ENCODE data around the gene IRX6. TPM values are rescaled to one million over a fixed set of nuclear protein-coding genes. Genes with fewer than 3 reads are reported as not detected.

IRX6 gene
- total RNA-seq, 1 experiment from 2014 or later: not detected

GRCh38 chr16:55341681-55342080, 17.7 kb downstream of the IRX6 start:
- no peak overlapping the region for H3K27ac Mint-ChIP-seq (ENCODE audit: unreplicated experiment)
- intact Hi-C loops (cut with micrococcal nuclease; ENCODE audit: unreplicated experiment): no loop called here
- H3K27me3 Mint-ChIP-seq (ENCODE audit: insufficient read depth, unreplicated experiment): peaks cover 9% of the 10 kb centered on the region
- no peak for TF ChIP-seq CTCF (IDR thresholded peaks at IDR 0.05; ENCODE audit: insufficient read depth in 1 of 2, low read depth in 1 of 2, low read length in 1 of 2, severe bottlenecking in 1 of 2, unreplicated experiment in 1 of 2)
- H3K9me3 ChIP-seq: no peaks in the 10 kb centered on the region
- no peaks in the 10 kb centered on the region for H3K4me1 ChIP-seq
- CTCF ChIA-PET: no interaction called here
- no peak overlapping the region for H3K4me3 Mint-ChIP-seq (ENCODE audit: unreplicated experiment)
- no peak overlapping the region for H3K4me3 ChIP-seq (ENCODE audit: low read depth, low read length)
- DNase-seq: no peak
- POLR2A ChIA-PET: no interaction called here
- BruUV-seq (replicated peaks): no TSS peak
- H3K36me3 ChIP-seq (ENCODE audit: control insufficient read depth, insufficient read depth, low read length): no peaks in the 10 kb centered on the region
- H3K4me1 Mint-ChIP-seq (ENCODE audit: low read depth, unreplicated experiment): no peaks in the 10 kb centered on the region
- no peaks in the 10 kb centered on the region for H3K27me3 ChIP-seq (replicated peaks; ENCODE audit: control insufficient read depth, insufficient read depth, low read length)
- no peaks in the 10 kb centered on the region for H3K36me3 Mint-ChIP-seq (ENCODE audit: insufficient read depth, unreplicated experiment)
- H3K9me3 Mint-ChIP-seq (ENCODE audit: unreplicated experiment): no peaks in the 10 kb centered on the region

GRCh38 chr16:55346475-55346874, 22.5 kb downstream of the IRX6 start:
- intact Hi-C loops (cut with micrococcal nuclease; ENCODE audit: unreplicated experiment): no loop called here
- POLR2A ChIA-PET: no interaction called here
- H3K4me3 Mint-ChIP-seq (ENCODE audit: unreplicated experiment): no peak overlapping the region
- no peak for DNase-seq
- CTCF ChIA-PET: interaction anchor here (0.7 kb wide), 1 partner anchor 44 kb away, joined by 4 read pairs; no protein-coding TSS in a partner anchor
- Histone ChIP-seq H3K36me3 (ENCODE audit: control insufficient read depth, insufficient read depth, low read length) (no peaks in the 10 kb centered on the region), H3K4me3 (ENCODE audit: low read depth, low read length) (no peak overlapping the region), H3K9me3 (no peaks in the 10 kb centered on the region), H3K4me1 (no peaks in the 10 kb centered on the region), H3K27me3 (replicated peaks; ENCODE audit: control insufficient read depth, insufficient read depth, low read length) (no peaks in the 10 kb centered on the region)
- no peaks in the 10 kb centered on the region for H3K4me1 Mint-ChIP-seq (ENCODE audit: low read depth, unreplicated experiment)
- H3K27me3 Mint-ChIP-seq (ENCODE audit: insufficient read depth, unreplicated experiment): no peaks in the 10 kb centered on the region
- no peaks in the 10 kb centered on the region for H3K36me3 Mint-ChIP-seq (ENCODE audit: insufficient read depth, unreplicated experiment)
- TF ChIP-seq CTCF (IDR thresholded peaks at IDR 0.05; ENCODE audit: insufficient read depth in 1 of 2, low read depth in 1 of 2, low read length in 1 of 2, severe bottlenecking in 1 of 2, unreplicated experiment in 1 of 2): no peak
- H3K9me3 Mint-ChIP-seq (ENCODE audit: unreplicated experiment): no peaks in the 10 kb centered on the region
- no TSS peak for BruUV-seq (replicated peaks)
- H3K27ac Mint-ChIP-seq (ENCODE audit: unreplicated experiment): no peak overlapping the region

GRCh38 chr16:55349867-55350266, 25.9 kb downstream of the IRX6 start:
- no peaks in the 10 kb centered on the region for H3K9me3 ChIP-seq
- Mint-ChIP-seq H3K27me3 (ENCODE audit: insufficient read depth, unreplicated experiment) (no peaks in the 10 kb centered on the region), H3K9me3 (ENCODE audit: unreplicated experiment) (no peaks in the 10 kb centered on the region), H3K27ac (ENCODE audit: unreplicated experiment) (no peak overlapping the region), H3K4me1 (ENCODE audit: low read depth, unreplicated experiment) (no peaks in the 10 kb centered on the region), H3K4me3 (ENCODE audit: unreplicated experiment) (no peak overlapping the region), H3K36me3 (ENCODE audit: insufficient read depth, unreplicated experiment) (no peaks in the 10 kb centered on the region)
- ChIA-PET POLR2A (no interaction called here), CTCF (interaction anchor here (0.6 to 0.8 kb wide), 2 partner anchors 393 to 421 kb away, joined by 3 read pairs; no protein-coding TSS in a partner anchor)
- no peaks in the 10 kb centered on the region for H3K36me3 ChIP-seq (ENCODE audit: control insufficient read depth, insufficient read depth, low read length)
- no peak overlapping the region for H3K4me3 ChIP-seq (ENCODE audit: low read depth, low read length)
- TF ChIP-seq CTCF (IDR thresholded peaks at IDR 0.05; ENCODE audit: insufficient read depth in 1 of 2, low read depth in 1 of 2, low read length in 1 of 2, severe bottlenecking in 1 of 2, unreplicated experiment in 1 of 2): no peak
- H3K4me1 ChIP-seq: no peaks in the 10 kb centered on the region
- DNase-seq: no peak
- BruUV-seq (replicated peaks): no TSS peak
- intact Hi-C loops (cut with micrococcal nuclease; ENCODE audit: unreplicated experiment): no loop called here
- H3K27me3 ChIP-seq (replicated peaks; ENCODE audit: control insufficient read depth, insufficient read depth, low read length): no peaks in the 10 kb centered on the region

All from Caco-2 (cell line).